ENCODE results near the gene ANKRD35. TPM values are rescaled to one million over a fixed set of nuclear protein-coding genes. Genes with fewer than 3 reads are reported as not detected.

ANKRD35 gene
- total RNA-seq, 1 donor from 2014 or later, result 0.58 TPM

- Mint-ChIP-seq H3K27me3 (ENCODE audit: low read depth) (peaks cover 4% of the 10 kb centered on the region), H3K27ac (no peak overlapping the region), H3K4me3 (no peak overlapping the region), H3K4me1 (no peaks in the 10 kb centered on the region), H3K36me3 (no peaks in the 10 kb centered on the region), H3K9me3 (no peaks in the 10 kb centered on the region)
- DNase-seq (ENCODE audit: low spot score in 2 of 2, unreplicated experiment in 2 of 2), result no peak
- TF ChIP-seq CTCF (IDR thresholded peaks at IDR 0.05; ENCODE audit: unreplicated experiment), result no peak
Observed at GRCh38 chr1:145898756-145899155, 13.1 kb upstream of the ANKRD35 start.

- Mint-ChIP-seq H3K27ac (no peak overlapping the region), H3K4me3 (no peak overlapping the region), H3K36me3 (no peaks in the 10 kb centered on the region), H3K9me3 (no peaks in the 10 kb centered on the region), H3K4me1 (peaks cover 3% of the 10 kb centered on the region), H3K27me3 (ENCODE audit: low read depth) (peaks cover 4% of the 10 kb centered on the region)
- DNase-seq (ENCODE audit: low spot score in 2 of 2, unreplicated experiment in 2 of 2), result no peak
- TF ChIP-seq CTCF (IDR thresholded peaks at IDR 0.05; ENCODE audit: unreplicated experiment), result no peak
Observed at GRCh38 chr1:145897969-145898368, 12.3 kb upstream of the ANKRD35 start.

DNA sequence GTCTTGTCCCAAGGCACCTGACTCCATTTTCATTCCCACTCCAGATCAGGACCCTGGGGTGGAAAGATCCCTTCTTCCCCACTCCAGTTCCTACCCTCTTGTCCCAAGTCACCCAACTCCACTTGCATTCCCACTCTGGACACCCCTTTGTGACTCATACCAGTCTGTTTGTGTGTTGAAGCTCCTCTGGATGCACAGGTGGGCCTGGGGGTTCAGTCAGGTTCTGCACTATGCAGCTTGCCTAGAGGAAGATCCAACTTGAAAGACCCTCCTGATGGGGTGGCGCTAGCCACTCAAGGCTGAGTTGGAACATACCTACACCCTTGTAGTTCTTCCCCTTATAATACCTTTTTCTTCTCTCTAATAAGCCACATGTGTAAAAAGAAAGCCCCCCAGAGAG is 9.8 kb upstream of the ANKRD35 start:
- H3K9me3 Mint-ChIP-seq, result no peaks in the 10 kb centered on the region
- no peak overlapping the region for H3K27ac Mint-ChIP-seq
- DNase-seq (ENCODE audit: low spot score in 2 of 2, unreplicated experiment in 2 of 2), result no peak
- peaks cover 23% of the 10 kb centered on the region for H3K4me1 Mint-ChIP-seq
- H3K4me3 Mint-ChIP-seq, result no peak overlapping the region
- TF ChIP-seq CTCF (IDR thresholded peaks at IDR 0.05; ENCODE audit: unreplicated experiment), result no peak
- H3K27me3 Mint-ChIP-seq (ENCODE audit: low read depth), result peaks cover 4% of the 10 kb centered on the region
- no peaks in the 10 kb centered on the region for H3K36me3 Mint-ChIP-seq

DNA sequence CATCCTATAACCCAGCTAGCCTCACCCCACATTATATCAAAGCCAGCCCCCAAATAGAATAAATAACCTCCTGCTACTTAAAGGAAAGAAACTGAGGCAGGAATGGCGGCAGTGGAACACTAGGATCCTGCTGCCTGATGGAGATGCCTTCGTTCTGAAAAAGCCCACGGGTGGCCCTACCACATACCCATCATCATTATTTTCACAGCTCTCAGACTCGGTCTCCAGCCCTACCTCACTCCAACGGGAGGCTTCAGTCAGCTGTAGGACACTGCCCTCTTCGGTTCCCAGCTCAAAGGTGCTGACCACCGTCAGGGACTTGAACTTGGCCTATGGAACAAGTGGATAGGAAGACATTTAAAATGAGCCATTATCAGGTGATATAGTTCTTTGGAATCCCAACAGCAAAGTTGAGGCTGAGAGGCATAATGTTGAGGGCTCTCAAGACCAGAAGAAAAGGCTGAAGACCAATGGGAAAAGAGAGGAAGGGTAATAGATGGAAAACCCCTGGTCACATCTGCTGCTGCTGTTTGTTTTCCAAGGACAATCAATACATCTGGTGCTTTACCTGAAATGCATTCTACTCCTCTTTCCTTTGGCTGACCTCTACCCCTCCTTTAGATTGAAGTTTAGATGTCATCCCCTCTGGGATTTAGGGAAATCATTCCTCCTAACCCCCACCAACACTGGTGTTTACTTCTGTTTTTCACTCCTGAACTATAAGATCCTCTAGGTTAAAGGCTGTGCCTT is 7.8 kb upstream of the ANKRD35 start:
- no peak for DNase-seq (ENCODE audit: low spot score in 2 of 2, unreplicated experiment in 2 of 2)
- Mint-ChIP-seq H3K4me3 (no peak overlapping the region), H3K27ac (no peak overlapping the region), H3K36me3 (no peaks in the 10 kb centered on the region), H3K27me3 (ENCODE audit: low read depth) (peaks cover 4% of the 10 kb centered on the region), H3K9me3 (no peaks in the 10 kb centered on the region), H3K4me1 (peaks cover 23% of the 10 kb centered on the region)
- no peak for TF ChIP-seq CTCF (IDR thresholded peaks at IDR 0.05; ENCODE audit: unreplicated experiment)

DNA sequence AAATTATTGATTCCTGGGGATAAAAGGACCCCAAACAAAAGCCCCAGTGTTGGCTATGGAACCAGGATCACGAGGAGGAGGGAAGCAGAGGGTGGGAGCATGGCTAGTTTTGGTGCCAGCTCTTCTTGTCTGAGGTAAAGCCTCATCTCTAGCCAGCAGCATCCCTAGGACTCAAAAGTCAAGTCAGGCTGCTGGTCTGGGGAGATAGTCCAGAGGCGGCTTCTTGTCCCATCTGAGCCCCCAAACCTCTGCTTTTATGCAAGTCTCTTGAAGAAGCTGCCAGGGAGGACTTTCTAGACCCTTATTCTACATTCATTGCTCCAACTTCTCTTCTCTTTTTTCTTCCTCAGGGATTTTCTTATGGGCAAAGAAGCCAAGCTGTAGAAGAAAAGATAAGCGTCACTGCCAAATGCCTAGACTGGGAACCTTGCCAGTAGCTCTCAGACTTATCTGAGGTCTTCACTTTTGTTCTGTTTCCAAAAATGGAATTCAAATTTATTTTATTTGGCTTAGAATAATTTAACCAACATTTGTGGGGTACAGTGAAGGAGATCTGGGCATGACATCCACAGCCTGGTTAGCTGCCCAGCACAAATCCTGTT is 6.9 kb upstream of the ANKRD35 start:
- TF ChIP-seq CTCF (IDR thresholded peaks at IDR 0.05; ENCODE audit: unreplicated experiment), result no peak
- Mint-ChIP-seq H3K9me3 (no peaks in the 10 kb centered on the region), H3K4me3 (peak overlapping the region; percentile 27), H3K27me3 (ENCODE audit: low read depth) (peaks cover 4% of the 10 kb centered on the region), H3K4me1 (peaks cover 23% of the 10 kb centered on the region), H3K36me3 (no peaks in the 10 kb centered on the region), H3K27ac (peak overlapping the region; percentile 96)
- no peak for DNase-seq (ENCODE audit: low spot score in 2 of 2, unreplicated experiment in 2 of 2)
